GM10266 (cell line): ENCODE results near the gene TMEM272.
A peak's percentile ranks its signal among the peaks of the same experiment; 100 is the strongest.

ENCODE experiments used
- DNase-seq: peaks from one replicate; pipeline ENCODE4 v3.0.0; 2012; ENCODE audit errors: extremely low spot score
- CTCF ChIP-seq: IDR thresholded peaks from 2 replicates; pipeline ENCODE4 v1.5.1; 2012; ENCODE audit warnings: mild to moderate bottlenecking, low read depth; ENCODE audit not compliant: control insufficient read depth, insufficient read depth; ENCODE audit errors: missing control alignments

TMEM272 gene

GRCh38 chr13:51844862-51845573, at the start of gene TMEM272:
TSS of gene TMEM272 (minus strand) at chr13:51845177. CDS start at chr13:51838530, 6,647 bp downstream.
- TF ChIP-seq CTCF = peak; percentile 81
- peak; percentile 61 for DNase-seq

- no peak for TF ChIP-seq CTCF
- DNase-seq = no peak
Measured at GRCh38 chr13:51894239-51894638, 49.3 kb upstream of the TMEM272 start.

GRCh38 chr13:51892657-51893056, 47.7 kb upstream of the TMEM272 start:
- TF ChIP-seq CTCF = no peak
- no peak for DNase-seq

GRCh38 chr13:51887468-51887867, 42.5 kb upstream of the TMEM272 start:
- DNase-seq = no peak

GRCh38 chr13:51885651-51886050, 40.7 kb upstream of the TMEM272 start:
- no peak for TF ChIP-seq CTCF
- no peak for DNase-seq

More at GRCh38 chr13:51887468-51887867, 42.5 kb upstream of the TMEM272 start:
- TF ChIP-seq CTCF = no peak

GRCh38 chr13:51883226-51883600, 38.2 kb upstream of the TMEM272 start:
- no peak for TF ChIP-seq CTCF
- DNase-seq = no peak

- no peak for DNase-seq
- no peak for TF ChIP-seq CTCF
Measured at GRCh38 chr13:51882570-51883225, 37.7 kb upstream of the TMEM272 start.
